Measurements from ENCODE around the gene CNTN5.

The CNTN5 gene

DNA sequence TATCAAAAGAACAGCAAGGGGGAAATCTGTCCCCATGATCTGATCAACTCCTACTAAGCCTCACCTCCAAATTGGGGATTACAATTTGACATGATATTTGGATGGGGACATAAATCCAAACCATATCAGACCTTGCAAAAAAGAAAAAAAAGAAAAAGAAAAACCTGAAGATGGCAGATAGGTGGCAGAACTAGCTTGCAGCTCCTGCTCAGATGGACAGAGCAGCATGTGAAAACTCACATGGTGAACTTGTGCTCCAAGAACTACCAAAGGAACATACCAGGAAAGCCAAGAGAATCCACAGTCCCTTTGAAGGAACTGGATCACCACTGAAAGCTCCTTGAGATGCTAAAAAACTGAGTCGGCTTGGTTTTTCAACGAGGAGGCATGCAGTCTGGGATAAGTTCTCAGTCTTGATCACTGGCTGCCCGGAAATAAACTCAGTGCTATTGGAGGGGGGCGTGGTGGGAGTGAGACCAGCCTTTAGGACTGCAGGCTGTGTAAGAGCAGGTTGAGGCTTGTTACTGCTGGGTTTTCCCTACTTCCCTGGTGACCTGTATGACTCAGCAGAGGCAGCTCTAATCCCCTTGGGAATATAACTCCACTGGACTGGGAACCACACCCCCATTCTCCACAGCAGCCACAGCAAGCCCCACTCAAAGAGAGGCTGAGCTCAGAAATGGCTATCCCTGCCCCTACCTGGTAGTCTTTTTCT is 1308.0 kb downstream of the CNTN5 start:
- DNase-seq (ENCODE audit: low spot score) = no peak

DNA sequence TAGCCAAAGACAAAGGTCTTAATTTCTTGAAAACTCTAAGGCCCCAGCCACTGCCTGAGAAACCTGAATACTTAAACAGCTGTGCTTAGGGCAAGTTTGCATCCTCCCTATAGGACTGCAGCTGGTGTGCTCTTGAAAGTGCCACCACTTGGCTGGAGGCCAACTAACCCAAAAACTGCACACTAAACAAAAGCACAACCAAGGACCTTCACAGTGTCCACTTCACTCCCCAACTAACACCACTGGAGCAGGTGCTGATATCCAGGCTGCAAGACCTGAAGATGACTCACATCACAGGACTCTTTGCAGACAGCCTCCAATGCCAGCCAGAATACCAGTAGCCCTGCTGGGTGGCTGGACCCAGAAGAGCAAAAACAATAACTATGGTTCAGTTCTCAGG is 1308.6 kb downstream of the CNTN5 start:
- no peak for DNase-seq (ENCODE audit: low spot score)

- no peak for DNase-seq (ENCODE audit: low spot score)
Observed at GRCh38 chr11:100336873-100337272, 1316.1 kb downstream of the CNTN5 start.

DNA sequence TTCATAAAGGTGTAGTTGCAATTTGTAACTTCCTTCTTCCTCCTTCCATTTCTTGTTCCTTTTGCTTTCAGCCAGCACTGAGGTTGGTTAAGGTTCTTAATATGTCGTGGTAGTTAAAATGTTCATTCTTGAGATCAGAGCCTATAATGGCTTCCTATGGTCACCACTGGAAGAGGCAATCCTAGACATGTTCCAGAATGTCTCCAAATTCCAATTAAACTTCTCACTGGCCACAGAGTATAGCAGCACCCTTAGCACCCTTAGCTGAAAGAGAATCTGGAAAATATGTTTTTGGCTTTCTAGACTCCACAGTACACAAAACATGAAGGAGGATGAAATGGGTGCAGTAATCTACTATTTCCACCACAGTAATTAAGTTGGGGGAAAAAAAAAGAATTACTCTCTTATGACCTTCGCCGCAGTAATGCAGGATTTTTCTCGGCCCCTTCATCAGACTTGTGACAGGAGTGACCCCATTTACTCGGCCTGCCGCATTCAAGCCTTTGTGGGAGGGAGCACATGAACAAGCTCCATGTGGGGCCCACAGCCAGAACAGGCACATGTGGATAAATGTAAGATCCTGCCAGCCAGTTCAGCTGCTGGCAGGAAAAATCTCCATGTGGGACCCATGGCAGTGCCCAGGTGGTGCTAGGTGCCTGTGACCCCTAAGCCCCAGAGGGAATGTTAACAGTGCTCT is 1317.5 kb downstream of the CNTN5 start:
- DNase-seq (ENCODE audit: low spot score) = no peak

- no peak for DNase-seq (ENCODE audit: low spot score)
Observed at GRCh38 chr11:100340466-100341319, 1319.9 kb downstream of the CNTN5 start.

DNA sequence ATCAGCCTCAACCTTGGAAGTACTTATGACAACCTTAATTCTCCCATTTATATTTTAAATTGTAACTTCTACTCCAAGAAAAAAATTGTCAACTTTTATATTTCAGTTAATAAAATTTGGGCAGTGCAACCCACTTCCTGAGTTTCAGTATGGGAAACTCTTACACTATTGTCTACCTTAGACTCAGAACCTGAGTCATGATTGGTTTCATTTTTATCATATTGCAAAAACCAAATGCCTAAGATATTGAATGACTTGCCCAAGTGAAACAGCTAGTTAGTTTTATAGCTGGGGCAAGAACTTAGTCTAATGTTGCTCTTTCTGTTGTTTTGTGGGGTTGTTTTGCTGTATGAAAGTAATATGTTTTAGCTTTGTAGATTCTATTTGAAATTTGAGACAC is 1332.3 kb downstream of the CNTN5 start:
- DNase-seq (ENCODE audit: low spot score) = no peak

GRCh38 chr11:100354736-100355135 is 1334.0 kb downstream of the CNTN5 start:
- DNase-seq (ENCODE audit: low spot score) = no peak

- DNase-seq (ENCODE audit: low spot score) = no peak
Observed at GRCh38 chr11:100356035-100356434, 1335.3 kb downstream of the CNTN5 start.

- DNase-seq (ENCODE audit: low spot score) = no peak
Observed at GRCh38 chr11:100359281-100359680, 1338.5 kb downstream of the CNTN5 start.

- no peak for DNase-seq (ENCODE audit: low spot score)
Observed at GRCh38 chr11:100367892-100368291, 1347.1 kb downstream of the CNTN5 start.

- DNase-seq (ENCODE audit: low spot score) = no peak
Observed at GRCh38 chr11:100383357-100383865, 1362.7 kb downstream of the CNTN5 start.

GRCh38 chr11:100396266-100396665 is 1375.5 kb downstream of the CNTN5 start:
- no peak for DNase-seq (ENCODE audit: low spot score)

GRCh38 chr11:100397401-100397800 is 1376.7 kb downstream of the CNTN5 start:
- DNase-seq (ENCODE audit: low spot score) = no peak

- no peak for DNase-seq (ENCODE audit: low spot score)
Observed at GRCh38 chr11:100403816-100404215, 1383.1 kb downstream of the CNTN5 start.

- DNase-seq (ENCODE audit: low spot score) = no peak
Observed at GRCh38 chr11:100404907-100405306, 1384.2 kb downstream of the CNTN5 start.
